ENCODE results near the gene KHDC4.

The KHDC4 gene

GRCh38 chr1:155889566-155889965, 44.6 kb downstream of the KHDC4 start:
- Mint-ChIP-seq H3K4me1 (peaks cover 13% of the 10 kb centered on the region), H3K27me3 (no peaks in the 10 kb centered on the region), H3K4me3 (no peak overlapping the region), H3K36me3 (ENCODE audit: low read depth) (no peaks in the 10 kb centered on the region), H3K27ac (no peak overlapping the region), H3K9me3 (no peaks in the 10 kb centered on the region)
- DNase-seq = no peak
- no peak for ATAC-seq

- ATAC-seq = no peak
- peaks cover 6% of the 10 kb centered on the region for H3K4me1 Mint-ChIP-seq
- no peaks in the 10 kb centered on the region for H3K27me3 Mint-ChIP-seq
- no peak for DNase-seq
- no peak overlapping the region for H3K4me3 Mint-ChIP-seq
- H3K27ac Mint-ChIP-seq = no peak overlapping the region
- no peaks in the 10 kb centered on the region for H3K36me3 Mint-ChIP-seq (ENCODE audit: low read depth)
- no peaks in the 10 kb centered on the region for H3K9me3 Mint-ChIP-seq
Observed at GRCh38 chr1:155888481-155888880, 45.7 kb downstream of the KHDC4 start.

- H3K4me3 Mint-ChIP-seq = no peak overlapping the region
- H3K36me3 Mint-ChIP-seq (ENCODE audit: low read depth) = no peaks in the 10 kb centered on the region
- H3K27me3 Mint-ChIP-seq = no peaks in the 10 kb centered on the region
- H3K9me3 Mint-ChIP-seq = no peaks in the 10 kb centered on the region
- H3K27ac Mint-ChIP-seq = no peak overlapping the region
- no peak for DNase-seq
- ATAC-seq = no peak
- H3K4me1 Mint-ChIP-seq = no peaks in the 10 kb centered on the region
Observed at GRCh38 chr1:155884982-155885381, 49.2 kb downstream of the KHDC4 start.

GRCh38 chr1:155884031-155884960, 49.9 kb downstream of the KHDC4 start:
- no peaks in the 10 kb centered on the region for H3K9me3 Mint-ChIP-seq
- H3K27ac Mint-ChIP-seq = no peak overlapping the region
- no peaks in the 10 kb centered on the region for H3K27me3 Mint-ChIP-seq
- no peak for ATAC-seq
- H3K4me1 Mint-ChIP-seq = no peaks in the 10 kb centered on the region
- DNase-seq = no peak
- no peaks in the 10 kb centered on the region for H3K36me3 Mint-ChIP-seq (ENCODE audit: low read depth)
- no peak overlapping the region for H3K4me3 Mint-ChIP-seq

- Mint-ChIP-seq H3K27me3 (no peaks in the 10 kb centered on the region), H3K4me1 (no peaks in the 10 kb centered on the region), H3K9me3 (no peaks in the 10 kb centered on the region), H3K4me3 (no peak overlapping the region), H3K36me3 (ENCODE audit: low read depth) (no peaks in the 10 kb centered on the region), H3K27ac (no peak overlapping the region)
- DNase-seq = no peak
- ATAC-seq = no peak
Observed at GRCh38 chr1:155882766-155883165, 51.4 kb downstream of the KHDC4 start.

- Mint-ChIP-seq H3K27me3 (no peaks in the 10 kb centered on the region), H3K9me3 (no peaks in the 10 kb centered on the region), H3K4me1 (no peaks in the 10 kb centered on the region), H3K27ac (no peak overlapping the region), H3K4me3 (no peak overlapping the region), H3K36me3 (ENCODE audit: low read depth) (no peaks in the 10 kb centered on the region)
- DNase-seq (no peak), ATAC-seq (no peak)
Observed at GRCh38 chr1:155882235-155882634, 52.0 kb downstream of the KHDC4 start.

- ATAC-seq = no peak
- H3K4me3 Mint-ChIP-seq = no peak overlapping the region
- no peaks in the 10 kb centered on the region for H3K36me3 Mint-ChIP-seq (ENCODE audit: low read depth)
- H3K27me3 Mint-ChIP-seq = no peaks in the 10 kb centered on the region
- H3K4me1 Mint-ChIP-seq = no peaks in the 10 kb centered on the region
- H3K27ac Mint-ChIP-seq = no peak overlapping the region
- no peak for DNase-seq
- no peaks in the 10 kb centered on the region for H3K9me3 Mint-ChIP-seq
Observed at GRCh38 chr1:155880950-155881349, 53.3 kb downstream of the KHDC4 start.

GRCh38 chr1:155880251-155880650, 54.0 kb downstream of the KHDC4 start:
- Mint-ChIP-seq H3K36me3 (ENCODE audit: low read depth) (no peaks in the 10 kb centered on the region), H3K4me3 (no peak overlapping the region), H3K27me3 (no peaks in the 10 kb centered on the region), H3K9me3 (no peaks in the 10 kb centered on the region), H3K27ac (no peak overlapping the region), H3K4me1 (no peaks in the 10 kb centered on the region)
- no peak for ATAC-seq
- no peak for DNase-seq

- H3K36me3 Mint-ChIP-seq (ENCODE audit: low read depth) = no peaks in the 10 kb centered on the region
- no peak overlapping the region for H3K27ac Mint-ChIP-seq
- DNase-seq = no peak
- no peaks in the 10 kb centered on the region for H3K9me3 Mint-ChIP-seq
- H3K4me1 Mint-ChIP-seq = no peaks in the 10 kb centered on the region
- H3K27me3 Mint-ChIP-seq = no peaks in the 10 kb centered on the region
- no peak overlapping the region for H3K4me3 Mint-ChIP-seq
- no peak for ATAC-seq
Observed at GRCh38 chr1:155877945-155878344, 56.3 kb downstream of the KHDC4 start.

- ATAC-seq (no peak), DNase-seq (no peak)
- no peaks in the 10 kb centered on the region for H3K9me3 Mint-ChIP-seq
- H3K4me1 Mint-ChIP-seq = no peaks in the 10 kb centered on the region
- H3K36me3 Mint-ChIP-seq (ENCODE audit: low read depth) = no peaks in the 10 kb centered on the region
- H3K27ac Mint-ChIP-seq = no peak overlapping the region
- no peak overlapping the region for H3K4me3 Mint-ChIP-seq
- no peaks in the 10 kb centered on the region for H3K27me3 Mint-ChIP-seq
Observed at GRCh38 chr1:155873860-155874259, 60.4 kb downstream of the KHDC4 start.

- Mint-ChIP-seq H3K27ac (peak overlapping the region; percentile 27), H3K36me3 (ENCODE audit: low read depth) (no peaks in the 10 kb centered on the region), H3K9me3 (no peaks in the 10 kb centered on the region), H3K27me3 (no peaks in the 10 kb centered on the region), H3K4me1 (no peaks in the 10 kb centered on the region), H3K4me3 (no peak overlapping the region)
- ATAC-seq = no peak
- DNase-seq = no peak
Observed at GRCh38 chr1:155872527-155872926, 61.7 kb downstream of the KHDC4 start.

GRCh38 chr1:155871390-155871789, 62.8 kb downstream of the KHDC4 start:
- ATAC-seq = no peak
- DNase-seq = no peak

GRCh38 chr1:155867766-155868165, 66.4 kb downstream of the KHDC4 start:
- no peak for ATAC-seq
- no peaks in the 10 kb centered on the region for H3K27me3 Mint-ChIP-seq

More at GRCh38 chr1:155871390-155871789, 62.8 kb downstream of the KHDC4 start:
- no peaks in the 10 kb centered on the region for H3K9me3 Mint-ChIP-seq
- H3K27me3 Mint-ChIP-seq = no peaks in the 10 kb centered on the region
- H3K4me1 Mint-ChIP-seq = no peaks in the 10 kb centered on the region
- H3K27ac Mint-ChIP-seq = no peak overlapping the region
- no peaks in the 10 kb centered on the region for H3K36me3 Mint-ChIP-seq (ENCODE audit: low read depth)
- no peak overlapping the region for H3K4me3 Mint-ChIP-seq

GRCh38 chr1:155864393-155864792, 69.8 kb downstream of the KHDC4 start:
- DNase-seq (no peak), ATAC-seq (no peak)
- H3K4me1 Mint-ChIP-seq = peaks cover 17% of the 10 kb centered on the region

More at GRCh38 chr1:155867766-155868165, 66.4 kb downstream of the KHDC4 start:
- Mint-ChIP-seq H3K4me1 (no peaks in the 10 kb centered on the region), H3K36me3 (ENCODE audit: low read depth) (no peaks in the 10 kb centered on the region), H3K4me3 (no peak overlapping the region), H3K27ac (no peak overlapping the region), H3K9me3 (no peaks in the 10 kb centered on the region)
- no peak for DNase-seq

More at GRCh38 chr1:155864393-155864792, 69.8 kb downstream of the KHDC4 start:
- Mint-ChIP-seq H3K36me3 (ENCODE audit: low read depth) (no peaks in the 10 kb centered on the region), H3K9me3 (no peaks in the 10 kb centered on the region), H3K27me3 (no peaks in the 10 kb centered on the region), H3K4me3 (no peak overlapping the region), H3K27ac (no peak overlapping the region)

Measured in activated naive CD8-positive, alpha-beta T cell treated with anti-CD3 and anti-CD28 coated beads, Interleukin-2, amount 50 U/mL, for 24 hours (primary cell).